CD4-positive, alpha-beta T cell treated with Interleukin-17A for 4 hours (primary cell): Measurements from ENCODE around the gene PCSK4.
"Not testable (repeated sequence)": the region's sequence is repeated elsewhere in the genome, so short reads cannot be mapped to it uniquely, and the experiment has no call there.

ENCODE experiments used
- DNase-seq: peaks from one replicate; pipeline ENCODE4 v3.0.0-alpha.2; 2020; ENCODE audit warnings: mixed read lengths

Gene PCSK4

DNA sequence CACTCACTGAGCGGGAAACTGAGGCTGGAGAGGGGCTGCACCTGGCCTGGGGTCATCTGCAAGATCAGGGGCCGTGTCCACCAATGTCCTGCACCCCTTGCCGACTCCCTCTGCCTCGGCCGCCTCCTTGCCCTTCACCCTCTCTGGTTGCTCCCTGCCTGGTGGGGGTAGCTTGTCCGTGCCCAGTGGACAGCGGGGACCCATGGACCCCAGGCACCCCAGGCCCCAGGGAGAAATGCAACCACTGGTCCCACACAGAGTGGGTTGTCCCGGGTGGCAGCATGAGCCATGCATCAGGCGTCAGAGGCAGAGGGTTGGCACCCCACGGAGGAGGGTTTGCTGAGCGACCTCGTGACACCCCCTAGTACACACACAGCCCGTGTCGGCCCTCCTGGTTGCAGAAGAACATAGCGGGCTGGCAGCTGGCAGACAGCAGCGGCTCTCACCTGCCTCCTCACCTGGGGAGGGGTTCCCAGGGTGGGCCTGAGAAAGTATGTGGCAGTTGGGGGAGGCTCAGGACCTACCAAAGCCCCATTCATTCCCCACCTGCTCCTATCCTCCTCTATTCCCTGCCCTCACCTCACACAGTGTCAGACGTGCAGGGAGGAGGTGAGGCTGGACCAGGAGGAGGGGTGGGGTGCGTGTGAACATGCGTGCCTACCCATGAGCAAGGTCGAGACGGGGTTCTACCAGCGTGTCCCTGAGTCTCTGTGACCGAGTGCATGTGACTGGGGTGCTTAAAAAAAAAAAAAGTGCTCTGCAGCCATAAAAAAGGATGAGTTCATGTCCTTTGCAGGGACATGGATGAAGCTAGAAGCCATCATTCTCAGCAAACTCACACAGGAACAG, 14.0 kb upstream of the PCSK4 start:
- DNase-seq, result no peak

DNA sequence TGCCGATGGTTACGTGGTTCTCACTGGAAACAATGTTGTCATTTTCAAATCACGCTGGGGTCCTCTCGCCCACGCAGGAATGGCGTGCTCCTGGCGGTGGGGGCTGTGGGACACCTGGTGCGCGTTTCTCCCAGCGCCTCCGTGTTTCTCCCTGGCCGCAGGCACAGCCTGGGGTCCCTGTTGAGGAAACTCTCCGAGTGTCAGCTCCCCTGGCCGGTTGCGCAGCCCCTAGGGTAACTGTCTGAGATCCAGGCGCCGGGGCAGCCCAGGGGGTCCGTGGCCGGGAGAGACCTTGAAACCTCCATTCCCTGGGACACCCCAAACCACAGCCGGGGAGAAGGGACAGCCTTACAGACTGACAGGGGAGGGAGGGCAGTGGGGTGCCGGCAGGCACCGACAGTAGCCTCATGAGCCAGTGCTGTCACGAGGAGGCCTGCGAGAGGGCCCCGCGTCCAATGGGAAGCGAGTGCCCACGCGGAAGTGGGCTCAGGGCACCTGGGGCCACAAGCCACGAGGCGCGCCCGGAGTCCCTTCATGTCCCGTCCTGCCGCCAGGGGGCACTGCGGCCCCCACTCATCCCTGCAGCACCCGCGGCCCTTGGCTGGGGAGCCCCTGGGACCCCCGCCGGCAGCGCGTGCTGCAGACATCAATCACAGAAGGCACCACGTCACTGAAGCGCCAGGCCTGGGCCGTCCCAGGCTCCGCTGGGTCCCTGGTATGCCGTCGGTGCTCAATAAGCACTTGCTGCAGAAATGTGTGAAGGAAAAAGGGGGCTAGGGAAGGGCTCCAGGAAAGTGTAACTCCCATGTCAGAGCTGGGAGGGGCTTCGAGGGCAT, 13.2 kb upstream of the PCSK4 start:
- DNase-seq, result peak; percentile 79

DNA sequence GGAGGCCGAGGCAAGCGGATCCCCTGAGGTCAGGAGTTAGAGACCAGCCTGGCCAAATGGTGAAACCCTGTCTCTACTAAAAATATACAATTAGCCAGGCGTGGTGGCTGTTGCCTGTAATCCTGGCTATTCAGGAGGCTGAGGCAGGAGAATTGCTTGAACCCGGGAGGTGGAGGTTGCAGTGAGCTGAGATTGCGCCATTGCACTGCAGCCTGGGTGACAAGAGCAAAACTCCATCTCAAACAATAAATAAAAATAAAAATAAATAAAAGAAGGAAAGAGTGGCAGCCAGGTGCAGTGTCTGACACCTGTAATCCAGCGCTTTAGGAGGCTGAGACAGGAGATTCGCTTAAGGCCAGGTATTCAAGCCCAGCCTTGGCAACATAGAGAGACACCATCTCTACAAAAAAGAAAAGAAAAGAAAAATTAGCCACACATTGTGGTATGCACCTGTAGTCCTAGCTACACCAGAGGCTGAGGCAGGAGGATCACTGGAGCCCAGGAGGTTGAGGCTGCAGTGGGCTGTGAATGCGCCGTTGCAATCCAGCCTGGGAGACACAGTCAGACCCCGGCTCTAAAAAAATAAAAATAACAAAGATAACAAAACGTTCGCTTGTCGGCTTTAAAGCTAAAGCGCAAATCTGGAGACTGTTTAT, 12.4 kb upstream of the PCSK4 start:
- no peak for DNase-seq

DNA sequence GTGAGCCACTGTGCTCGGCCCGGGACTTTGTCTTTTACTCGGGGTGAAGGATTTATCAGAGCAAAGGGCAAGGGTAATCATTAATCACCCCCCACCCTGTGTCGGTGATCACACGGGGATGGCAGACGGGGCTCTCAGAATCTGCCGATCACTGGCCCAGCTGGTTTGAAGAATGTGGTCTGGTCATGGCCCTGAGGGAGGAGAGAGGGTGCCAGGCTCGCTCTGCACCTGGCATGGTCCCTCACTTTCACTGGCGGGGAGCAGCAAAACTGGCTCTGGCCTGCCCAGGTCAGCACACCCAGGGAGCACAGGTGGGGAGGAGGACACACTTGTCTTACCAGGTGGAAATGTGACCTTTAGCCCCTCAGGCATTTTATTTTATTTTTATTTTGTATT, 11.0 kb upstream of the PCSK4 start:
- DNase-seq, result no peak

DNA sequence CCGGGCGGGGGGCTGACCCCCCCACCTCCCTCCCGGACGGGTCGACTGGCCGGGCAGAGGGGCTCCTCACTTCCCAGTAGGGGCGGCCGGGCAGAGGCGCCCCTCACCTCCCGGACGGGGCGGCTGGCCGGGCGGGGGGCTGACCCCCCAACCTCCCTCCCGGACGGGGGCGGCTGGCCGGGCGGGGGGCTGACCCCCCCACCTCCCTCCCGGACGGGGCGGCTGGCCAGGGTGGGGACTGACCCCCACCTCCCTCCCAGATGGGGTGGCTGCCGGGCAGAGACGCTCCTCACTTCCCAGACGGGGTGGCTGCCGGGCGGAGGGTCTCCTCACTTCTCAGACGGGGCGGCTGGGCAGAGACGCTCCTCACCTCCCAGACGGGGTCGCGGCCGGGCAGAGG, 9.1 kb upstream of the PCSK4 start:
- DNase-seq, result not testable (repeated sequence)

DNA sequence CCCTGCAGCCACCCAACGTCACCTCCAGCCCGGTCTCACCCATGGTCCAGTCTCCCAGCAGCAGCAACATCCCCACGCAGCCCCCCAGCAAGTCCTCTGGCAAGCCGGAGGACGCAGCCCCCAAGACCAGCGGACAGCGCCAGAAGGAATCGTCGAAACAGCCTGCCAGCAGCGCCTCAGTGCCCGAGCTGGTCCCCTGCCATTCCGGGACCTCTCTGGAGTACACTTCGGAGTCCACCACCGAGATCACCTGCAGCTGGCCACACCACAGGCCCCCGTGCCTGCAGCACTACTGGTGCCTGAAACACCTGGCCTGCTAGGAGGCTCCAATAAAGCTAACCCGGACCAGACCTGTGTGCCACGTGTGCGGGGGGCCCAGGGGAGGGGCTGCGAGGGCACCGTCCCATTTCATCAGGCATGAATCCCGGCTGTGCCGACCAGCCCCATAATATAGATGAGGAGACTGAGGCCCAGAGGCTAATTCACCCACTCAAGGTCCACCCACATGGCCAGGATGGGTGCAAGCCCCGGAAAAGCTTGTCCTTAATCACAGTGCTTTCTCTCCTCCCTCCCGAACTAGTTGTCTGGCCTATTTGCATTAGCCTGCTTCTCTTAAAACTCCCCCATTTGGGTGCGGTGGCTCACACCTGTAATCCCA, 7.6 kb upstream of the PCSK4 start:
- DNase-seq, result no peak

DNA sequence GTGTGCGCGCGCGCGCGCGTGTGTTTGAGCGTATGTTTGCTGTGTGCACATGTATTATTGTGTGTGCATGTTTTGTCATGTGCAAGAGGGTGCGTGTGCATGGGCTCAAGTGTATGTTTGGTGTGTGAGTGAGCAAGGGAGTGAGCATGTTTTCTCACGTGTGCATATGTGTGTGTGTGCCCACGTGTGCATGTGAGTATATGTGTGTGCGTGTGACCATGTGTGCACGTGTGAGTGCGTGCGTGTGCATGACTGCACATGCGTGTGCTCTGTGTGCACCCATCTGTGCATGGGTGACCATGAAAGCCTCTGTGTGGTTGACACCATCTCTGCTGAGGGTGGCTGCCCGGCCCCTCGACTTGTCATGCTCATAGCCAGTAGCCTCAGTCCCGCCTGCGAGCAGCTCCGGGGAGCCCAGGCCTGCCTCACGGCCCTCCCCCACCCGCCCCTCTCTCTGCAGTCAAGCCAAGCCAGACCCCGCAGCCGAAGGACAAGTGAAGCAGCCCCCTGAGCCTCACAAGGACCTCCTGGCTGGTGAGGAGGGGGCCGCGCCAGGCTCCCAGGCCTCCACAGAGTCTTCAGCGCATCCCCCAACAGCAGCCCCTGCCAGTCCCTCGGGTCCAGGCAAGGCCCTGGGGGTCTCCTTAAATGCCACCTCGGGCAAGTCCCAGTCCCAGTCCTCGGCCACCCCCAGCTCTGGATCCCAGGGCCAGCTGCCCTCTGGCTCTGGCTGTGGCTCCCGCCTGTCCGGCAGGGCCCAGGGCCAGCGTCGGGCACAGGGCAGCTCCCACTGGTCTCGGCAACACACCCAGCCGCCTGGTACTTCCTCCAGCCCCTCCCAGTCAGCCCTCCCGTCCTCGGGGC, 6.8 kb upstream of the PCSK4 start:
- no peak for DNase-seq

DNA sequence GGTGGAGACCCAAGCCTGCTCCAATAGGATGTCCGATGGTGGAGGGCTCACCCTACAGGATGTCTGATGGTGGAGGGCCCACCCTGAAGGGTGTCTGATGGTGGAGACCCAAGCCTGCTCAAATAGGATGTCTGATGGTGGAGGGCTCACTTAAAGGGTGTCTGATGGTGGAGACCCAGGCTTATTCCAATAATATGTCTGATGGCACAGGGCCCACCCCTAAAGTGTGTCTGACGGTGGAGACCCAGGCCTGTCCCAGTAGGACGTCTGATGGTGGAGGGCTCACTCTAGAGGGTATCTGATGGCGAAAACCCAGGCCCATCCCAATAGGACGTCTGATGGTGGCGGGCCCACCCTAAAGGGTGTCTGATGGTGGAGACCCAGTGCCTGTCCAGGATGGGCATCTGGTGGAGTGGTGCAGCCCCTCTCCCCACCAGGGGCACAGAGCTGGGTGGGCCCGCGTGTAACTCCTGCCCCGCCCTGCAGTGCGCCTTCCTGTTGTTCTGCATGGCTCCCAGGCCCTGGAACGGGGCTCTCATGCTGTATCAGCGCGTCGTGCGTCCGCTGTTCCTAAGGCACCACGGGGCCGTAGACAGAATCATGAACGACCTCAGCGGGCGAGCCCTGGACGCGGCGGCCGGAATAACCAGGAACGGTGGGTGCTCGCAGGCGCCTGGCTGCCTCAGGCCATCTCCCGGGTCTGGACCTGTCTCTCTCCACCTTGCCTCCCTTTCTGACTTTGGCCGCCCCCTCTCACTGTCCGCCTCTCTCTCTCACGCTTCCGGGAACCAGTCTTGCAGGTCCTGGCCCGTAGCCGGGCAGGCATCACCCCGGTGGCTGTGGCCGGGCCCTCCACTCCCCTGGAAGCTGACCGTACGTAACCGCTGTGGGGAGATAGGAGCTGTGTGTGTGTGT, 5.9 kb upstream of the PCSK4 start:
- DNase-seq, result no peak

DNA sequence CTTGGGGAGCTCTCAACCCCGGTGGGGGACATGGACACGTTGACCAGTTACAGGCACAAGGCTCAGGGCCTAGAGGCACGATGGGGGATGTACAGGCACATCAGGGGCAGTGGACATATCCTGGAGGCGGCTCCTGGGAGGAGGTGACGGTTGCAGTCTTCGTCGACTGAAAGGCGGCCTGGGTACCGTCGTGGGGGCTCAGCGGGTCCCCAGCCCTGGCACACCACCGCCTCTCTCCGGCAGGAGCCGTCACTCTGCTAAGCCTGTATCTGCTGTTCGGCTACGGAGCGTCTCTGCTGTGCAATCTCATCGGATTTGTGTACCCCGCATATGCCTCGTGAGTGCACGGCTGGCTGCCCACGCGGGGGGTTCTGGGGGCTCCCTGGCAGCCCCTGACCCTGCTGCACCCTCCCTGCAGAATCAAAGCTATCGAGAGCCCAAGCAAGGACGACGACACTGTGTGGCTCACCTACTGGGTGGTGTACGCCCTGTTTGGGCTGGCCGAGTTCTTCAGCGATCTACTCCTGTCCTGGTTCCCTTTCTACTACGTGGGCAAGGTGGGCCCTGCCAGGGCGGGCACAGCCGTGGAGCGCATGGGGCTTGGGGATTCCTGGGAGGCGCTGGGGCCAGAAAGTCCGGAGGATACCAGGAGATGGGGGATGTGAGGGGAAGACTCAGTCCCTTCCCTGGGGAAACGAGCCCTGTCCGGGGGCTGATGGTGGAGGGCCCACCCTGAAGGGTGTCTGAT, 5.1 kb upstream of the PCSK4 start:
- DNase-seq, result no peak

DNA sequence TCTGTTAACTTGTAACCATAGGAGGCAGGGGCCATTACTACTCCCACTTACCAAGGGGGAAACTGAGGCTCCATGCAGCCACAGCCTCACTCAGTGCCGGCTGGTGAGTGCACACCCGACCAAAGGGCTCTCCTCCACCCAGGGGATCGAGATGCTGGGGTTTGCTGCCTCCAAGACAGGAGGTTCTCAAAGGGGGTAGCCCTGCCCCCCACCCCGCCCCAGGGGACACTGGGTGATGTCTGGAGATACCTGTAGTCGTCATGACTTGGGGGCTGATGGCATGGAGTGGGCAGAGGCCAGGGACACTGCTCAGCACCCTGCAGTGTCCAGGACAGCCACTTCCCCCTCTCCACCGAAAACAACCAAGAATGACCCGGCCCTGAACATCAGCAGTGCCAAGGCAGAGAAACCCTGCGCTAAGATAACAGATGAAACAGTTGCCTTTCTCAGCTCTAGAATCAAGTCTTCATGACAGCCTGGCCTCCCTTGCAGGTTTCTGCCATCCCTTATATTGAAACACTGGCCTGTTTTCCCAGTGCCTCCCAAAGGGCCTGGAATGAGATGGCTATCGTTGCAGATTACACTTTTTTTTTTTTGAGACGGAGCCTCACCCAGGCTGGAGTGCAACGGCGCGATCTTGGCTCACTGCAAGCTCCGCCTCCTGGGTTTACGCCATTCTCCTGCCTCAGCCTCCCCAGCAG, 4.1 kb upstream of the PCSK4 start:
- no peak for DNase-seq

DNA sequence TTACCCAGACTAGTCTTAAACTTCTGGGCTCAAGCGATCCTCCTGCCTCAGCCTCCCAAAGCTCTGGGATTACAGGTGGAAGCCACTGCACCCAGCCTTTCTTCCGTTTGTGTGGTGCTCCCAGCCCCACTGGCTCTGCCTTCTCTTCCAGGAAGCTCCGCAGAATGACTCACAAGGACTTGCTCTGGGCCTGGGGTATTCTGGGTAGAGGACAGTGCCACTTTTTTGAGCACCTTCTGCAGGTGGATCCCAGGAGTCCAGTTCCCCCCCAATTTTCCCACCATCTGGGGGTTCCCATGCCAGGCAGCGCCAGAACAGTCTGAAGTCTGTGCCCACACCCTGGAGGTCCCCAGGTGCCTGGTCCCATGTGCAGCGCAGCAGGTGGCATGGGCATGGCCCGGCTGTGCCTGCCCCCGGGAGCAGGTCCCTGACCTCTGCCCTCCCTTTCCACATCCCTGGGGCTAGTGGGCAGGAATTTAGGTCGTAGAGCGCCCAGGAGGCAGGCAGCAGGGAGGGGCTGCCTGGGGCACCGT, 2.4 kb upstream of the PCSK4 start:
- DNase-seq, result no peak

DNA sequence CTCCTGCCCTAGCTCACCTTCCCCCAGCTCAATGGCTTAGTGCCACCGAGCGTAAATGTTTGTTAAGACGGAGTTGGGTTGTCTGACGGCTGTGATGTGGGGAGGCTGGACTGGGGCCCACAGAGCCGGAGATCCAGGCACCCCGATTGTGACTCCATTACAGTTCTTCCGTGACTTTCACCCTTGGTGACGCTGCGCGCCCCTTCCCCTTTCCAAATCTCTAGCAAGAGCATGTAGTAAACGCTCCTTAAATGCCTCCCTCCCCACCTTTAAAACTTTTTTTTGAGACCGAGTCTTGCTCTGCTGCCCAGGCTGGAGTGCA, 1.7 kb upstream of the PCSK4 start:
- DNase-seq, result no peak

DNA sequence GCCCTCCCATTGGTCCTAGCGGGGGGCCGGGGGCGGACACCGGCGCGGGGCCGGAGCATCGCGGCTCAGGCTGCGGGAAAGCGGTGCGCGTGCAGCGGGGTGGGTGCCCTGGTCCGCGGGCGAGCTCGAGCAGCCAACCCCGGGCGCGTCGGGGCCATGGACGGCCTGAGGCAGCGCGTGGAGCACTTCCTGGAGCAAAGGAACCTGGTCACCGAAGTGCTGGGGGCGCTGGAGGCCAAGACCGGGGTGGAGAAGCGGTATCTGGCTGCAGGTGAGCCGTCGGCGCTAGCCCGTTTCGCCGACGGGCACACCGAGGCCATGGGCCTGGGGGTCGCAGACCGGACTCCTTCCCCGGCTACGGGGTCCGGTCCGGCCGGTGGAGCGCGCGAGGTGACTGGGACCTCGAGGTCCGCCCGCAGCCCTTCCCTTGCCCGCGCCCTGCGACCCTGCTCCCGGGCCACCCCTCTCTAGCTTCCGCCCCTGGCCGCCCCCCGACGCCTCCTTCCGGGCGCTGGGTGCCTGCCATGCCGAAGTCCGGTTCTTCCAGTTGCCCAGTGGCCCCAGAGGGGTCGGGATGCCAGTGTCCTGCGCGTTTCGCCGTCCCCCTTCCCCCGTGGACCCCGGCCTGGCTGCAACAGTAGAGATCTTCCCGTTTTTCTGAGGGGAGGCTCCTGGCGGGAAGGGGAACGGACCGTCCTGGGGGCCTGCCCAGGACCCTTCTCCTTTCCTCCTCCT, 1.1 kb upstream of the PCSK4 start, which contains the start of gene REEP6:
Gene REEP6, plus strand, starts transcription at position 68 of the 735 bp plus-strand sequence. Its CDS starts 89 bp downstream, at position 157.
- no peak for DNase-seq

DNA sequence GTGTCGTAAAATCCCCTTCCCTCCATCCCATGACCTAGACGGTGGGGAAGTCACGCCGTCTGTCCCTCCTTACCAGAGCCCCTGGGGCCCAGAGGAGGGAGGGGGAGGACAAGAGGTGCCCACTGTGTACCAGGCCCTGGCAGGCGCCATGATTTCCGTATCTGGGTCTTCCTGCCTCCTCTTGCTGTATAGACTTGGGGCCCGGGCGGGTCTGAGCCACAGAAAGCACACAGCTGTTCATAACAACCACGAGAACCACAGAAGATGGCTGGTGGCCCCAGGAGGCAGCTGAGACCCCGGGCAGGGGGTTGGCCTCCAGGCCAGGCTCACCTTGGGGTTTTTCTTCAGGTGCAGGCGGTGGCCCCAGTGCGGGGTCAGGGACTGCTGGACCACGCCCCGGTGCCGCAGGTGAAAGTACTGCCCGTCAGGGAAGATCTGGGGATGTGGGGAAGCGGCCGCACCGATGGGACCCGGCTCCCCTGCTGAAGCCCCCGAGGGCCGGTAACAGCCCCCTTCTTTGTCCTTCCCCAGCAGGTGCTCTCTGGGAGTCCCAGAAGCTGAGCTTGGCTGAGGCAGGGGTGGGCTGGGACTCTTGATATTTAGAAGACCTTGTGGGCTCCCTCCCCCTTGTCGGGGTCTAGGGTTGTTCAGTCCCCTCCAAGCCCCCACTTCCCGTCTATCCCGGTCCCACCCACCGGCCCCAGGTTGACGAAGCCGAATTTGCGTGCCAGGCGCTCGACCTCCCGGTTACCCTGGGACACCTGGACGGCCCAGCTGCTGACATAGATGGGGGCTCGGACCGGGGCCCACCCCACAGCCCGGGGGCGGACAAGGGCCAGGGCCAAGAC, 463 bp downstream of the PCSK4 start:
- DNase-seq, result no peak

DNA sequence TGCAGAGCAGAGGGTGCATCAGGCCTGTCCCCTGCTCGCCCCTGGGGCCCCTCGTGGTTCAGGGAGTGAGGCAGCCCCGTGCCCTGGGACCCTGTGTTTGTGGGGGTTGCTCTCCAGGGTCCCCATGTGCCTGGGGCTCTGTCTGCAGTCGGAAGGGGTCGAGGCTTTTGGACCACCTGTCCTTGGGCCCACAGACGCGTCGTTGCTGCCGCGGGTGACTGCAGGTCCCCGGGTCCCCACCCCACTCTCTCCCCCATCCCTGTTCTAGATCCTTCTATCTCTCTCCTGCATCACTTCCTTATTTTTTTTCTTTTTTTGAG, 1.9 kb downstream of the PCSK4 start:
- no peak for DNase-seq

DNA sequence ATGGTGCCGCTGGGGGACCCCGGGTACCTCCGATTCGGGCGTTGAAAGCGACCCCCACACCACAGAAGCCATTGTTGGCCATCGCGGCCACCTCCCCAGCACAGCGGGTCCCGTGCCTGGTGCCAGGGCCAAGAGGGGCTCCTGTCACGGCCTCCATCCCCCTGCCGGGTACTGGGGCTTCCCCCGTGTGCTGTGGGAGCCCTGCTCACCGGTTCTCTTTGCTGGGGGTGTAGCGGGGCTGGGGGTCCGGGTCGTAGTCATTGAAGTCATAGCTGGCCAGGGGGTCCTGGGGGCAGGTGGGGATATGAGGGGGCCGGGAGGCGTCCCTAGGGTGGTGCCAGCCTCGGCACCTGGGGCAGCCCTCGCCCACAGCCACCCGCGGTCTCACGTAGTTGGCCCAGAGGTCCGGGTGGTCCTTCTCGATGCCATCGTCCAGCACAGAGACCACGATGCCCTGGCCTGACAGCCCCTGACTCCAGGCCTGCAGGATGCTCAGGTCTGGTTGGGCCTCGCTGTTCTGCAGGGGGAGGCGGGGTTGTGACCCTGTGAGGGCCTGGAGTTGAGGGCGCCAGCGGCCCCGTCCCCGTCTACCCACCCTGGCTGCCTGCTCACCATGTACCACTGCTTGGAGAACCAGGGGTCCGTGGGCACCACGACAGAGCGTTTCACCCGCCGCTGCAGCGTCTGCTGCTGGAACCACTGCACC, 2.4 kb downstream of the PCSK4 start:
- DNase-seq, result no peak
